Neural progenitor cell (in vitro differentiated cells): Measurements from ENCODE around the gene ARPC5.

Experiments
- CTCF ChIP-seq: fragments of 200-600 bp; sonication (generic); IDR thresholded peaks from 2 replicates; pipeline ENCODE4 v1.5.1; 2017; ENCODE audit warnings: antibody characterized with exemption, mild to moderate bottlenecking
- EZH2 ChIP-seq: fragments of 200-600 bp; sonication (generic); IDR thresholded peaks from 2 replicates; pipeline ENCODE4 v1.6.1; 2017; ENCODE audit warnings: antibody characterized with exemption, mild to moderate bottlenecking, moderate library complexity
- EZH2phosphoT487 ChIP-seq: fragments of 200-600 bp; sonication (generic); IDR thresholded peaks from 2 replicates; pipeline ENCODE4 v1.6.1; 2017; ENCODE audit warnings: antibody characterized with exemption

GRCh38 chr1:183611021-183611420 is 24.6 kb downstream of the ARPC5 start:
- TF ChIP-seq CTCF, result no peak
- TF ChIP-seq EZH2, result no peak
- TF ChIP-seq EZH2phosphoT487, result no peak
